Activated CD8-positive, alpha-beta T cell treated with anti-CD3 and anti-CD28 coated beads for 36 hours (primary cell): ENCODE measurements around the gene KCNJ15. TPM values are rescaled to one million over a fixed set of nuclear protein-coding genes. Genes with fewer than 3 reads are reported as not detected.
A peak's percentile ranks its signal among the peaks of the same experiment; 100 is the strongest.

ENCODE experiments used
- ATAC-seq: fragments of 200-7000 bp; cut with Tn5 transposase; one replicate; pipeline ENCODE4 v1.10.0; 2021; ENCODE audit warnings: mild to moderate bottlenecking, moderate library complexity
- CTCF ChIA-PET: fragments of 350-600 bp; sonication (Branson Sonifier 250); formaldehyde crosslinking; loops from one replicate; lab custom pipeline; 2021; ENCODE audit warnings: antibody characterized with exemption; lab: Charles Lee
- POLR2A ChIA-PET: fragments of 350-600 bp; sonication (Branson Sonifier 250); formaldehyde crosslinking; loops from one replicate; lab custom pipeline; 2021; ENCODE audit warnings: antibody characterized with exemption; lab: Charles Lee
- DNase-seq: peaks from one replicate; pipeline ENCODE4 v3.0.0-alpha.2; 2020
- H3K27ac Mint-ChIP-seq: one replicate; pipeline ENCODE4 v1.8.0; 2021; ENCODE audit warnings: mild to moderate bottlenecking, mixed read lengths
- H3K27me3 Mint-ChIP-seq: one replicate; pipeline ENCODE4 v1.8.0; 2021; ENCODE audit warnings: mixed read lengths
- H3K36me3 Mint-ChIP-seq: one replicate; pipeline ENCODE4 v1.8.0; 2021; ENCODE audit warnings: low read depth, mixed read lengths
- H3K4me1 Mint-ChIP-seq: one replicate; pipeline ENCODE4 v1.8.0; 2021; ENCODE audit warnings: low read depth, mixed read lengths
- H3K4me3 Mint-ChIP-seq: one replicate; pipeline ENCODE4 v1.8.0; 2021; ENCODE audit warnings: mild to moderate bottlenecking, moderate library complexity, mixed read lengths
- H3K9me3 Mint-ChIP-seq: one replicate; pipeline ENCODE4 v1.8.0; 2021; ENCODE audit warnings: mixed read lengths
- CTCF ChIP-seq: fragments of 200-600 bp; IDR thresholded peaks from one replicate; pipeline ENCODE4 v1.8.0; 2022; ENCODE audit warnings: antibody characterized with exemption, mild to moderate bottlenecking
- intact Hi-C: fragments of 100-400 bp; cut with micrococcal nuclease; formaldehyde crosslinking; loops from one replicate; pipeline ENCODE4 v1.10.0; 2022
- total RNA-seq, 2 experiments: library from RNA; stranded (reverse); gene quantifications; one replicate each; pipeline ENCODE4 v1.2.3, GENCODE V29; 2021

The KCNJ15 gene
- total RNA-seq, 2 experiments from 2014 or later: 0.43 TPM; not detected in 1

- no peaks in the 10 kb centered on the region for H3K27me3 Mint-ChIP-seq
- H3K9me3 Mint-ChIP-seq: no peaks in the 10 kb centered on the region
- ChIA-PET POLR2A (no interaction called here), CTCF (interaction anchor here (2.2 kb wide), 1 partner anchor 80 kb away, joined by 7 read pairs; no protein-coding TSS in a partner anchor)
- no peak for ATAC-seq
- no peak for TF ChIP-seq CTCF
- peaks cover 21% of the 10 kb centered on the region for H3K4me1 Mint-ChIP-seq
- intact Hi-C loops: no loop called here
- H3K4me3 Mint-ChIP-seq: no peak overlapping the region
- H3K36me3 Mint-ChIP-seq: no peaks in the 10 kb centered on the region
- no peak for DNase-seq
- no peak overlapping the region for H3K27ac Mint-ChIP-seq
Observed at GRCh38 chr21:38272215-38272614, 15.4 kb downstream of the KCNJ15 start.

GRCh38 chr21:38273745-38274542 is 17.2 kb downstream of the KCNJ15 start:
- ChIA-PET POLR2A (no interaction called here), CTCF (interaction anchor here (2.2 kb wide), 1 partner anchor 79 kb away, joined by 7 read pairs; no protein-coding TSS in a partner anchor)
- H3K9me3 Mint-ChIP-seq: no peaks in the 10 kb centered on the region
- no peak overlapping the region for H3K27ac Mint-ChIP-seq
- H3K4me3 Mint-ChIP-seq: no peak overlapping the region
- ATAC-seq: no peak
- peaks cover 17% of the 10 kb centered on the region for H3K4me1 Mint-ChIP-seq
- DNase-seq: no peak
- intact Hi-C loops: no loop called here
- no peaks in the 10 kb centered on the region for H3K27me3 Mint-ChIP-seq
- H3K36me3 Mint-ChIP-seq: no peaks in the 10 kb centered on the region
- TF ChIP-seq CTCF: no peak

GRCh38 chr21:38277501-38278131 is 20.8 kb downstream of the KCNJ15 start:
- no peak for TF ChIP-seq CTCF
- Mint-ChIP-seq H3K4me1 (peaks cover 7% of the 10 kb centered on the region), H3K27ac (no peak overlapping the region), H3K4me3 (no peak overlapping the region), H3K27me3 (peaks cover 3% of the 10 kb centered on the region), H3K9me3 (no peaks in the 10 kb centered on the region), H3K36me3 (no peaks in the 10 kb centered on the region)
- intact Hi-C loops: no loop called here
- peak; percentile 84 for ATAC-seq
- POLR2A ChIA-PET: no interaction called here
- CTCF ChIA-PET: interaction anchor here (1.2 kb wide), 1 partner anchor 79 kb away, joined by 3 read pairs; no protein-coding TSS in a partner anchor
- DNase-seq: peak; percentile 17

- no peaks in the 10 kb centered on the region for H3K36me3 Mint-ChIP-seq
- H3K9me3 Mint-ChIP-seq: no peaks in the 10 kb centered on the region
- ChIA-PET POLR2A (interaction anchor here (0.7 kb wide), 1 partner anchor 327 kb away, joined by 3 read pairs; no protein-coding TSS in a partner anchor), CTCF (interaction anchor here (1.0 to 1.2 kb wide), 2 partner anchors 14 to 61 kb away, joined by 3 read pairs; no protein-coding TSS in a partner anchor)
- intact Hi-C loops: no loop called here
- DNase-seq: no peak
- no peak for TF ChIP-seq CTCF
- no peak overlapping the region for H3K27ac Mint-ChIP-seq
- H3K4me3 Mint-ChIP-seq: no peak overlapping the region
- ATAC-seq: no peak
- peaks cover 7% of the 10 kb centered on the region for H3K4me1 Mint-ChIP-seq
- peaks cover 3% of the 10 kb centered on the region for H3K27me3 Mint-ChIP-seq
Observed at GRCh38 chr21:38280454-38280853, 23.7 kb downstream of the KCNJ15 start.
